BLaER1 (cell line): ENCODE measurements around the gene IER5L.
"Not testable (repeated sequence)": the region's sequence is repeated elsewhere in the genome, so short reads cannot be mapped to it uniquely, and the experiment has no call there.

Source experiments
- H3K27ac ChIP-seq: shearing (Covaris generic); formaldehyde crosslinking; 2 replicates; pipeline ENCODE4 v1.8.1; 2022
- H3K27me3 ChIP-seq: shearing (Covaris generic); formaldehyde crosslinking; 2 replicates; pipeline ENCODE4 v1.8.1; 2022
- H3K36me3 ChIP-seq: shearing (Covaris generic); formaldehyde crosslinking; 2 replicates; pipeline ENCODE4 v1.8.1; 2022
- H3K4me1 ChIP-seq: shearing (Covaris generic); formaldehyde crosslinking; 2 replicates; pipeline ENCODE4 v1.8.1; 2022
- H3K4me2 ChIP-seq: shearing (Covaris generic); formaldehyde crosslinking; 2 replicates; pipeline ENCODE4 v1.8.1; 2022
- H3K4me3 ChIP-seq: shearing (Covaris generic); formaldehyde crosslinking; 2 replicates; pipeline ENCODE4 v1.8.1; 2022
- H3K9ac ChIP-seq: shearing (Covaris generic); formaldehyde crosslinking; 2 replicates; pipeline ENCODE4 v1.8.1; 2022
- H3K9me3 ChIP-seq: shearing (Covaris generic); formaldehyde crosslinking; 2 replicates; pipeline ENCODE4 v1.8.1; 2022
- H4K20me1 ChIP-seq: shearing (Covaris generic); formaldehyde crosslinking; 2 replicates; pipeline ENCODE4 v1.8.1; 2022
- Cebpa-rat ChIP-seq: shearing (Covaris generic); IDR thresholded peaks from 2 replicates; pipeline ENCODE4 v1.8.1; 2022

The IER5L gene

GRCh38 chr9:129135476-129135875 is 42.6 kb downstream of the IER5L start:
- no peak overlapping the region for H3K9ac ChIP-seq
- no peak overlapping the region for H3K4me2 ChIP-seq
- no peak overlapping the region for H3K27ac ChIP-seq
- H4K20me1 ChIP-seq: peaks cover 10% of the 10 kb centered on the region; the same call in 1 of the 2 replicates
- peaks cover 84% of the 10 kb centered on the region for H3K36me3 ChIP-seq
- no peaks in the 10 kb centered on the region for H3K9me3 ChIP-seq
- peaks cover 29% of the 10 kb centered on the region for H3K4me1 ChIP-seq
- H3K27me3 ChIP-seq: no peaks in the 10 kb centered on the region
- TF ChIP-seq Cebpa-rat: no peak
- no peak overlapping the region for H3K4me3 ChIP-seq

DNA sequence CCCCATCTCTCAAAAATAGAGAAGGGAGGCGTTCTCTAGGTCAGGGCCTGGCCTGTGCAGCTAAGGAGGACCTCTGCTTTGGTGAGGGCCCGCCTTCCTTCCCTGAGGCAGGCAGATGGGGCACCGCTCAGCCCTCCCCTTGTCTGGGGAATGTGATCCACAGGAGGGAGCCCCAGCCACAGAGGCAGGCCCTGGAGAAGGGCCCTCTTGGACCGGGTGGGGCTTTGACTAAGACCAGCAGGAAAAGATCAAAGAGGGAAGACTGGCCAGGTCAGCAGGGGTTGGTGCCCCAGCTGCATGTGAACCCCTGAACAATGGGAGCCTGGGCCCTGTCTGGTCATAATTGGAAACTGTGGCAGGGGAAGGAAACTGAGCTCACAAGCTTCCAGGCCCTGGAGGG is 45.0 kb downstream of the IER5L start:
- H3K36me3 ChIP-seq: peaks cover 96% of the 10 kb centered on the region

GRCh38 chr9:129131300-129132145 is 46.5 kb downstream of the IER5L start:
- Histone ChIP-seq H3K9ac (no peak overlapping the region), H3K9me3 (no peaks in the 10 kb centered on the region), H3K4me1 (peaks cover 22% of the 10 kb centered on the region), H3K27ac (no peak overlapping the region), H3K27me3 (no peaks in the 10 kb centered on the region), H3K4me3 (no peak overlapping the region), H3K4me2 (no peak overlapping the region), H3K36me3 (peaks cover 96% of the 10 kb centered on the region), H4K20me1 (peaks cover 25% of the 10 kb centered on the region)
- TF ChIP-seq Cebpa-rat: no peak

More for the DNA sequence above, 45.0 kb downstream of the IER5L start:
- Histone ChIP-seq H4K20me1 (peaks cover 13% of the 10 kb centered on the region; the same call in 1 of the 2 replicates), H3K4me3 (no peak overlapping the region), H3K4me2 (no peak overlapping the region), H3K27ac (0 out of 2 replicates have a peak overlapping the region, but pooled peaks have one; percentile 32), H3K9ac (no peak overlapping the region), H3K27me3 (no peaks in the 10 kb centered on the region), H3K9me3 (no peaks in the 10 kb centered on the region), H3K4me1 (peaks cover 10% of the 10 kb centered on the region)
- no peak for TF ChIP-seq Cebpa-rat

DNA sequence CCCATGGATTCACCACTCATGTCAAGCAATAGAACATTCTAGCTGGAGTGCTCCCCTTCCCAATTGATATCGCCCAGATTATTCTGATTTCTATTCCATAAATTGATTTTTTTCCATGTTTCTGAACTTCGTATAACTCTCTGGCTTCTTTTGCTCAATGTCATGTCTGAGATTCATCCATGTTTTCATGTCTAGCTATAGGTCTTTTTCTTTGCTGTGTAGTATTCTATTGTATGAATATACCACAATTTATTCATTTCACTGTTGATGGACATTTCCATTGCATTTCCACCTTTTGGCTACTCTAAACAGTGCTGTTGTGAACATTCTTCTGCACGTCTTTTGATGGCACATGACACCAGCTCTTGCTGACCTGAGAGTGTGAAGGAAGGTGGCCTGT is 47.3 kb downstream of the IER5L start:
- H3K4me3 ChIP-seq: no peak overlapping the region

DNA sequence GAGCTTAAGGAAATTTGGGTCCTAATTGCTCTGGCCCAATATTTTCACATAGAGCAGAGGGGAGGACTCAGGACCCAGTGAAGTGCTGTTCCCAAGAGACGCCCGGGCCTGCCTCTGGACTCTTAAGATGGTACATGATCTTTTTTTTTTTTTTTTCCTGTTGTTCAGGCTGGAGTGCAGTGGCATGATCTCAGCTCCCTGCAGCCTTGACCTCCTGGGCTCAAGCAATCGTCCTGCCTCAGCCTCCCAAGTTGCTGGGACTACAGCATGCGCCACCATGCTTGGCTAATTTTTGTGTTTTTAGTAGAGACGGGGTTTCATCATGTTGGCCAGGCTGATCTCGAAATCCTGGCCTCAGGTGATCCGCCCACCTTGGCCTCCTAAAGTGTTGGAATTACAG is 47.8 kb downstream of the IER5L start:
- Histone ChIP-seq H4K20me1 (peaks cover 36% of the 10 kb centered on the region), H3K36me3 (peaks cover 91% of the 10 kb centered on the region), H3K4me1 (peaks cover 34% of the 10 kb centered on the region)
- H3K9me3 ChIP-seq, H3K27me3 ChIP-seq, H3K9ac ChIP-seq, H3K4me3 ChIP-seq, H3K27ac ChIP-seq, H3K4me2 ChIP-seq: not testable (repeated sequence)

More for the DNA sequence above, 47.3 kb downstream of the IER5L start:
- no peak for TF ChIP-seq Cebpa-rat
- Histone ChIP-seq H3K27ac (no peak overlapping the region), H3K9ac (no peak overlapping the region), H3K27me3 (no peaks in the 10 kb centered on the region), H3K36me3 (peaks cover 91% of the 10 kb centered on the region), H3K9me3 (no peaks in the 10 kb centered on the region), H3K4me1 (peaks cover 29% of the 10 kb centered on the region), H4K20me1 (peaks cover 31% of the 10 kb centered on the region), H3K4me2 (no peak overlapping the region)

DNA sequence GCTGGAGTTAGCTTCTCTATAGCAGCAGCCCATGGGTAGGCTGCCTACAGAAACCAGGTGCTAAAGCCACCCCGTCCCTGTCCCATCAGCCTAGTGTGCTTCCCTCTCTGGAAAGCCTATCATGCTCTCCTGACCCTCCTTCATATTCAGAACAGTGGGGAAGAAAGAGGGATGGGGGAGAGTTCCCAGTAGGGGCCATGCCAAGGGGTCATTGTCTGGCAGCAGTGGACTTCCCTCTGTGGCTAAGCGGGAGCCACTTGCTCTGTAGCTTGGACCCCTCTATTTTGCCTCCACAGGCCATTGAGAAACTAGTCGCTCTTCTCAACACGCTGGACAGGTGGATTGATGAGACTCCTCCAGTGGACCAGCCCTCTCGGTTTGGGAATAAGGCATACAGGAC is 49.4 kb downstream of the IER5L start:
- Histone ChIP-seq H3K4me3 (no peak overlapping the region), H3K27me3 (no peaks in the 10 kb centered on the region), H3K4me1 (peaks cover 46% of the 10 kb centered on the region), H3K9me3 (no peaks in the 10 kb centered on the region), H3K36me3 (peaks cover 91% of the 10 kb centered on the region), H3K9ac (no peak overlapping the region), H3K27ac (no peak overlapping the region), H3K4me2 (no peak overlapping the region), H4K20me1 (peaks cover 43% of the 10 kb centered on the region)
- no peak for TF ChIP-seq Cebpa-rat

DNA sequence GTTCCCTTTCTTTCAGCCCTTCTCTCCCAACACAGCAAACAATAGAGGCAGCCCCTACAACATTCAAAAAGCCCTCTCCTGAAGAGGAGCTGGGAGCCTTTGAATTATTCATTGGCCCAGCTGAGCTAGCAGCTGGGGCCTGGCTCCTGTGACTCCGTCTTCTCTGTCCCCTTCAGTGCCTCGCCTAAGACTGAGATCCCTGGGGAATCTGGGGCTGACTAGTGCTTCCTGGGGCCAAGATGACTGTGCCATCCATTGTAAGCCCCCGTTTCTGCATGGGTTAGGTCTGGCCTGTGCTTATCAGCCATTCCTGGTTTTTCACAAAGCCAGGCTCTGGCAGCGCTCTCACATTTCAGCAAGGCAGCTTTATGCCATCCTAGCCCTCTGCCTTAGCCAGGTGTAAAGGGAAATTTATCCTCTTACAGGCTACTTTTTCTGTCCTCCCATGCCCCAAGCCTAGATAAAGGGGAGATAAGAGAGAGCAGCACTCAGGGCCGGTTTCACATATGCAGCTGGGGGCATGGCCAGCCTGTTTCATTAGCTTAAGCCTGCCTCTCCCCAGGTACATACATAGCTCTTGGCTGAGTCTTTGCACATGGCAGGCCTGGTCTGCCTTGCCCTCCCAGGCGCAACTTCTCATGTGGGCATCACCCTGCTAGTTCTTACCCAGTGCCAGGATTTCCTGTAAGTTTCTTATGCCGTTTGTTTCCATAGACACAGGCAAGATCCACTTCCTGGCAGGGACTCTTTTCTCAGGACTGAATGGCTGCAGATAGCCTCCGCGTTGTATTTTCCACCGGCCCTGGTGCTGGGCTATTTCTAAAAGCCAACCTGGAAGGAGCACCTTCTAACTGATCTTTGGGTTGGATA is 51.1 kb downstream of the IER5L start:
- no peaks in the 10 kb centered on the region for H3K27me3 ChIP-seq
- peak overlapping the region; percentile 65 for H3K9ac ChIP-seq

More for the DNA sequence above, 51.1 kb downstream of the IER5L start:
- H3K9me3 ChIP-seq: no peaks in the 10 kb centered on the region
- peaks cover 54% of the 10 kb centered on the region for H4K20me1 ChIP-seq
- H3K4me1 ChIP-seq: peaks cover 44% of the 10 kb centered on the region
- H3K4me2 ChIP-seq: peak overlapping the region; percentile 74
- peaks cover 91% of the 10 kb centered on the region for H3K36me3 ChIP-seq
- H3K27ac ChIP-seq: peak overlapping the region; percentile 45
- no peak for TF ChIP-seq Cebpa-rat
- no peak overlapping the region for H3K4me3 ChIP-seq
